Lung (tissue), 12 donors: ENCODE measurements around the gene PTPRG. TPM values are rescaled to one million over a fixed set of nuclear protein-coding genes. Genes with fewer than 3 reads are reported as not detected.

Experiments
- ATAC-seq: fragments of 200-7000 bp; cut with Tn5 transposase; one replicate; pipeline ENCODE4 v1.9.1; 2020; ENCODE audit warnings: moderate number of reproducible peaks; ENCODE audit not compliant: insufficient read depth, low FRiP score
- DNase-seq, 3 donors: peaks; one replicate each; pipeline ENCODE4 v3.0.0-alpha.2; 2013 to 2017
- H3K27ac ChIP-seq, 2 donors: one replicate each; pipeline ENCODE4 v1.5.1; 2013; ENCODE audit warnings: mild to moderate bottlenecking in 2 of 2, moderate library complexity in 2 of 2, control low read depth in 1 of 2, inconsistent platforms in 1 of 2, low read depth in 1 of 2, low read length in 1 of 2
- H3K27me3 ChIP-seq, 3 donors: one replicate each; pipeline ENCODE4 v1.5.1; 2013; ENCODE audit warnings: low read length in 2 of 3; ENCODE audit not compliant: control insufficient read depth in 3 of 3, insufficient read depth in 3 of 3
- H3K36me3 ChIP-seq, 4 donors: one replicate each; pipeline ENCODE4 v1.5.1; 2013; ENCODE audit warnings: low read length in 4 of 4, mild to moderate bottlenecking in 1 of 4, moderate library complexity in 1 of 4; ENCODE audit not compliant: control insufficient read depth in 4 of 4, insufficient read depth in 4 of 4
- H3K4me1 ChIP-seq, 5 donors: one replicate each; pipeline ENCODE4 v1.5.1; 2013; ENCODE audit warnings: low read length in 5 of 5, mild to moderate bottlenecking in 2 of 5, moderate library complexity in 1 of 5; ENCODE audit not compliant: control insufficient read depth in 5 of 5, insufficient read depth in 5 of 5
- H3K4me3 ChIP-seq: one replicate; pipeline ENCODE4 v1.5.1; 2013; ENCODE audit warnings: mild to moderate bottlenecking, control low read depth, moderate library complexity
- H3K9ac ChIP-seq, 2 donors: one replicate each; pipeline ENCODE4 v1.5.1; 2013; ENCODE audit warnings: low read length in 2 of 2, control low read depth in 1 of 2; ENCODE audit not compliant: insufficient read depth in 1 of 2
- H3K9me3 ChIP-seq, 4 donors: one replicate each; pipeline ENCODE4 v1.5.1; 2013; ENCODE audit warnings: low read length in 3 of 4, mild to moderate bottlenecking in 1 of 4, moderate library complexity in 1 of 4; ENCODE audit not compliant: control insufficient read depth in 4 of 4, insufficient read depth in 3 of 4
- CTCF ChIP-seq: IDR thresholded peaks from 2 replicates; pipeline ENCODE4 v1.5.1; 2012; ENCODE audit warnings: mild to moderate bottlenecking; ENCODE audit errors: control extremely low read depth, extremely low read depth
- WGBS, 2 donors: extraction: QIAGEN DNeasy Blood & Tissue Kit; methylation state at CpG; one replicate each; pipeline ENCODE4 v1.1.7; 2013; 5-methylcytosine and 5-hydroxymethylcytosine counted together
- polyA plus RNA-seq, 2 donors: library from polyadenylated mRNA; stranded (reverse); fragments of 200-250 nt; gene quantifications; one replicate each; pipeline ENCODE4 v1.2.1, GENCODE V29; 2013
- total RNA-seq, 2 donors: library from RNA; depleted of rRNA in 1 of 2; stranded (reverse); fragments of >200 nt in 1 of 2; gene quantifications; one replicate each; pipeline ENCODE4 v1.2.1, GENCODE V29; 2014 to 2021
- donor health status: control.
- donor health status: control.
- donor health status: Bipolar disorder and iron deficiency.
- donor health status: healthy.
- donor health status: DM: yes; HTN: yes; CAD: no.

PTPRG gene
- total and polyA plus RNA-seq, 4 donors, result 8.5 to 131 (median 75.9) TPM

GRCh38 chr3:62287392-62287927 lies 726.1 kb downstream of the PTPRG start:
- Histone ChIP-seq H3K4me3 (no peak overlapping the region), H3K27ac (no peak overlapping the region), H3K27me3 (no peaks in the 10 kb centered on the region), H3K4me1 (no peaks in the 10 kb centered on the region), H3K36me3 (peaks cover 1 to 10% (median 4%) of the 10 kb centered on the region in 4 donors), H3K9ac (no peak overlapping the region), H3K9me3 (no peaks in the 10 kb centered on the region)
- no peak for ATAC-seq
- 76 to 80% methylated on average over 4 of the region's 4 CpGs for WGBS, 2 donors
- no peak for DNase-seq
- TF ChIP-seq CTCF, result no peak

DNA sequence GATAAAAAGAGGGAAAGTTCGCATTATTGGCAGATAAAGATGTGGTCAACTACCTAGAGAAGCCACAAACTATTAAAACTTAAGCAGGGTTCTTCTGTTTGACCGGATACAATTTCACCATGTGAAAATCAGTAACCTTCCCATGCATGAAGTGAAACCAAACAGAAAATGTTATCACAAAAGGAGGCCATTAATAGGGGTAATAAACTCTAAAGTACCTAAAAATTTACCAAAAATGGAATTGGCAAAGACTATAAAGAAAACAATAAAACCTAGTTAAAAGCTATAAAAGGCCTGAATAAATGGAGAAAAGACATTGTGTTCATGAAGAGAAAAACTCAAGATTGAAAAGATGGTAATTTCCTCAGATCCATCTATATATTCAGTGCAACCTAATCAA lies 728.6 kb downstream of the PTPRG start:
- no peaks in the 10 kb centered on the region for H3K27me3 ChIP-seq
- H3K27ac ChIP-seq, result no peak overlapping the region
- H3K36me3 ChIP-seq, result peaks cover 0 to 12% (median 2%) of the 10 kb centered on the region in 4 donors
- no peak for TF ChIP-seq CTCF
- ATAC-seq (no peak), DNase-seq (no peak)
- no peak overlapping the region for H3K4me3 ChIP-seq
- no peak overlapping the region for H3K9ac ChIP-seq
- no peaks in the 10 kb centered on the region for H3K9me3 ChIP-seq
- peaks cover 0 to 3% (median 0%) of the 10 kb centered on the region in 5 donors for H3K4me1 ChIP-seq
- 94 to 95% methylated on average over 2 of the region's 2 CpGs for WGBS, 2 donors

DNA sequence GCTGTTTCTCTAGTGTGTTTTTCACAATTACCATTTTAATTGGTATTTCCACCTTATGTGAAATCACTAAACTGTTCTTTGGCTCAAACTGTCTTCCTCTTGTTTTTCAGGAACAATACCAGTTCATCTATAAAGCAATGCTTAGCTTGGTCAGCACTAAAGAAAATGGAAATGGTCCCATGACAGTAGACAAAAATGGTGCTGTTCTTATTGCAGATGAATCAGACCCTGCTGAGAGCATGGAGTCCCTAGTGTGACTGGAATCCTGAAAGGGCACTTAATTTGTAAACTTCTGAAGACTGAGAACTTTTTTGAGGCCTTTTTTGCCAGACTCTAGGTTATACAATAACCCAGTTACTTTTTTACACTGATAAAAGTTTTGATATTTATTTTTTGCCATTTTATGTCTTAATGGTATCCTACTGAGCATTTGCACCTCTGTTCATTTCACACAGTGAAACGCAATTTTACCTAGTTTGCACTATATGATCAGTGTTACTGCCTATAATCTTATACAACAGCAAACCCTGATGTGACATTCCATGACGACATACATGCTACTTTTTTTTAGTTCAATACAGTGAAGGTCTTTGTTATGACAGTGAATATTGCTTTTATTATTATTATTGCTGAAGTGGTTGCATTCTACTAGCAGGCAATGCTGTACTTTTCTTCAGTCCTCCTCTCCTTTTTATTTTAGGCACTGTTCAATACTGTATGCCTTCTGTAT lies 731.8 kb downstream of the PTPRG start:
- DNase-seq, result no peak

More for the DNA sequence above, 731.8 kb downstream of the PTPRG start:
- no peaks in the 10 kb centered on the region for H3K9me3 ChIP-seq
- H3K4me1 ChIP-seq, result peaks cover 0 to 3% (median 0%) of the 10 kb centered on the region in 5 donors
- H3K36me3 ChIP-seq, result peaks cover 0 to 14% (median 1%) of the 10 kb centered on the region in 4 donors
- 95% methylated on average over 2 of the region's 2 CpGs for WGBS, 2 donors
- no peaks in the 10 kb centered on the region for H3K27me3 ChIP-seq
- ATAC-seq, result no peak
- no peak for TF ChIP-seq CTCF
- no peak overlapping the region for H3K4me3 ChIP-seq
- no peak overlapping the region for H3K9ac ChIP-seq
- no peak overlapping the region for H3K27ac ChIP-seq
